Osteocyte (in vitro differentiated cells): ENCODE results near the gene KRTAP5-4. TPM values are rescaled to one million over a fixed set of nuclear protein-coding genes. Genes with fewer than 3 reads are reported as not detected.

Experiments
- DNase-seq: peaks from one replicate; pipeline ENCODE4 v3.0.0; 2021; ENCODE audit warnings: mixed read lengths; ENCODE audit not compliant: unreplicated experiment; ENCODE audit errors: extremely low spot score
- H3K27ac Mint-ChIP-seq: one replicate; pipeline ENCODE4 v1.8.0; 2021; ENCODE audit warnings: mild to moderate bottlenecking, mixed read lengths; ENCODE audit not compliant: unreplicated experiment
- H3K27me3 Mint-ChIP-seq: one replicate; pipeline ENCODE4 v1.8.0; 2021; ENCODE audit warnings: mixed read lengths; ENCODE audit not compliant: unreplicated experiment
- H3K36me3 Mint-ChIP-seq: one replicate; pipeline ENCODE4 v1.8.0; 2021; ENCODE audit warnings: mixed read lengths; ENCODE audit not compliant: unreplicated experiment
- H3K4me1 Mint-ChIP-seq: one replicate; pipeline ENCODE4 v1.8.0; 2021; ENCODE audit warnings: mixed read lengths; ENCODE audit not compliant: unreplicated experiment
- H3K4me3 Mint-ChIP-seq: one replicate; pipeline ENCODE4 v1.8.0; 2021; ENCODE audit warnings: mild to moderate bottlenecking, moderate library complexity, mixed read lengths; ENCODE audit not compliant: unreplicated experiment
- H3K9me3 Mint-ChIP-seq: one replicate; pipeline ENCODE4 v1.8.0; 2021; ENCODE audit warnings: mixed read lengths; ENCODE audit not compliant: unreplicated experiment
- CTCF ChIP-seq: fragments of 200-600 bp; sonication (generic); IDR thresholded peaks from 2 replicates; pipeline ENCODE4 v1.5.0; 2021; ENCODE audit warnings: antibody characterized with exemption, mild to moderate bottlenecking, moderate library complexity
- total RNA-seq: library from RNA; stranded (reverse); gene quantifications from 2 replicates; pipeline ENCODE4 v1.2.1, GENCODE V29; 2021

KRTAP5-4 gene
- total RNA-seq, 1 donor from 2014 or later, result not detected

- Mint-ChIP-seq H3K36me3 (no peaks in the 10 kb centered on the region), H3K27ac (no peak overlapping the region), H3K27me3 (peaks cover 62% of the 10 kb centered on the region), H3K4me1 (no peaks in the 10 kb centered on the region), H3K9me3 (no peaks in the 10 kb centered on the region), H3K4me3 (no peak overlapping the region)
- TF ChIP-seq CTCF, result no peak
- no peak for DNase-seq
These were observed 9.2 kb upstream of the KRTAP5-4 start for GRCh38 chr11:1631066-1631568.

GRCh38 chr11:1630271-1630670 lies 8.3 kb upstream of the KRTAP5-4 start:
- no peak for DNase-seq
- peaks cover 58% of the 10 kb centered on the region for H3K27me3 Mint-ChIP-seq
- no peaks in the 10 kb centered on the region for H3K36me3 Mint-ChIP-seq
- H3K4me1 Mint-ChIP-seq, result no peaks in the 10 kb centered on the region
- H3K9me3 Mint-ChIP-seq, result no peaks in the 10 kb centered on the region
- H3K27ac Mint-ChIP-seq, result no peak overlapping the region
- no peak for TF ChIP-seq CTCF
- no peak overlapping the region for H3K4me3 Mint-ChIP-seq

- no peak within 1 kb of the TSS for H3K27ac Mint-ChIP-seq
- no peak for TF ChIP-seq CTCF
- H3K9me3 Mint-ChIP-seq, result no peaks in the 10 kb centered on the region
- H3K4me1 Mint-ChIP-seq, result no peaks in the 10 kb centered on the region
- no peaks in the 10 kb centered on the region for H3K36me3 Mint-ChIP-seq
- H3K4me3 Mint-ChIP-seq, result no peak within 1 kb of the TSS
- no peak for DNase-seq
- H3K27me3 Mint-ChIP-seq, result peaks cover 59% of the 10 kb centered on the region
These were observed 7.6 kb upstream of the KRTAP5-4 start, which contains the start of gene KRTAP5-5 for GRCh38 chr11:1629326-1630185. Gene KRTAP5-5, plus strand, starts transcription at chr11:1629775. Its CDS starts 66 bp downstream, at chr11:1629841.

GRCh38 chr11:1628506-1629325 lies 6.8 kb upstream of the KRTAP5-4 start:
- no peaks in the 10 kb centered on the region for H3K9me3 Mint-ChIP-seq
- peaks cover 64% of the 10 kb centered on the region for H3K27me3 Mint-ChIP-seq
- peak; percentile 89 for TF ChIP-seq CTCF
- no peak overlapping the region for H3K27ac Mint-ChIP-seq
- no peaks in the 10 kb centered on the region for H3K4me1 Mint-ChIP-seq
- no peak overlapping the region for H3K4me3 Mint-ChIP-seq
- DNase-seq, result no peak
- no peaks in the 10 kb centered on the region for H3K36me3 Mint-ChIP-seq

GRCh38 chr11:1625541-1625940 lies 3.6 kb upstream of the KRTAP5-4 start:
- peaks cover 58% of the 10 kb centered on the region for H3K27me3 Mint-ChIP-seq
- H3K9me3 Mint-ChIP-seq, result no peaks in the 10 kb centered on the region
- no peak overlapping the region for H3K4me3 Mint-ChIP-seq
- H3K36me3 Mint-ChIP-seq, result no peaks in the 10 kb centered on the region
- no peak for DNase-seq
- no peak overlapping the region for H3K27ac Mint-ChIP-seq
- H3K4me1 Mint-ChIP-seq, result no peaks in the 10 kb centered on the region
- TF ChIP-seq CTCF, result no peak
